GM19467 (cell line): ENCODE measurements around the gene ARPC5.
"Not testable (repeated sequence)": the region's sequence is repeated elsewhere in the genome, so short reads cannot be mapped to it uniquely, and the experiment has no call there.

Source experiments
- ATAC-seq: cut with Tn5 transposase; IDR thresholded peaks from one replicate; pipeline ENCODE4 v1.9.1; 2021; ENCODE audit warnings: mild to moderate bottlenecking, moderate library complexity; ENCODE audit not compliant: unreplicated experiment

Gene ARPC5

GRCh38 chr1:183612975-183613374, 22.6 kb downstream of the ARPC5 start:
- ATAC-seq, result not testable (repeated sequence)

DNA sequence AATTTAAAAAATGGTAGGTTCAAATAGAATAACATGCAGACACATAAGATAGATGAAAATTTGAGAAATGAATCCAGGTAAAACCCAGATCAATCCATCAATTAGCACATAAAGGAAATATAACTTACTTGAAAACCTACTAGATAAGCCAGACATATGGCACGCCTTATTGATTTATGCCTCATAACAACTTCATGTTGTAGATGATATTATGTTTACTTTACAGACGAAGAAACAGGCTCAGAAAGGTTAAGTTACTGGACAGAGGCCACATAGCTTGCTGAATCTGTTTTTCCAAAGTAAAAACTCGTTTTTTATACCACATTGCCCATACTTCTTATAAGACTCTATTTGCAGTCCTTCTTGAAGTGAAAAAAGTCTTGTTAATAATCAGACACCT, 23.2 kb downstream of the ARPC5 start:
- ATAC-seq, result no peak

GRCh38 chr1:183611021-183611420, 24.6 kb downstream of the ARPC5 start:
- ATAC-seq, result no peak

- no peak for ATAC-seq
Measured at GRCh38 chr1:183609759-183610452, 25.7 kb downstream of the ARPC5 start.

- ATAC-seq, result no peak
Measured at GRCh38 chr1:183609313-183609712, 26.3 kb downstream of the ARPC5 start.

- ATAC-seq, result peak; percentile 43
Measured at GRCh38 chr1:183607322-183607980, 28.1 kb downstream of the ARPC5 start.

DNA sequence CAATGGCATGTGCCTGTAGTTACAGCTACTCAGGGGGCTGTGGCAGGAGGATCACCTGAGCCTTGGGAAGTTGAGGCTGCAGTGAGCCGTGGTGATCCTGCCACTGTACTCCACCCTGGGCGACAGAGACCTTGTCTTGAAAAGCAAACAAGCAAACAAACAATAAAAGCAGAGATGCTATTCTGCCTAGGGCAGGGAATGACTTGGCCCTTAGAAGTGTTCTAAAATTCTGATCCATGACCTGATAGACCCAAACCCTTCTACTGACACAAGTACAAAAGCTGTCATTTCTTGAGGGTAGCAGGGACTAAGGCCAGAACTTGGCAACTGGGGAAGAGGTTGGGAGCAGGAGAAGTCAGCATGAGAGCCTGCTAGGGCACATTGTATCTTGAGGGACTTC, 29.7 kb downstream of the ARPC5 start:
- ATAC-seq, result no peak

- ATAC-seq, result no peak
Measured at GRCh38 chr1:183604815-183605214, 30.8 kb downstream of the ARPC5 start.

- ATAC-seq, result no peak
Measured at GRCh38 chr1:183604038-183604808, 31.4 kb downstream of the ARPC5 start.

DNA sequence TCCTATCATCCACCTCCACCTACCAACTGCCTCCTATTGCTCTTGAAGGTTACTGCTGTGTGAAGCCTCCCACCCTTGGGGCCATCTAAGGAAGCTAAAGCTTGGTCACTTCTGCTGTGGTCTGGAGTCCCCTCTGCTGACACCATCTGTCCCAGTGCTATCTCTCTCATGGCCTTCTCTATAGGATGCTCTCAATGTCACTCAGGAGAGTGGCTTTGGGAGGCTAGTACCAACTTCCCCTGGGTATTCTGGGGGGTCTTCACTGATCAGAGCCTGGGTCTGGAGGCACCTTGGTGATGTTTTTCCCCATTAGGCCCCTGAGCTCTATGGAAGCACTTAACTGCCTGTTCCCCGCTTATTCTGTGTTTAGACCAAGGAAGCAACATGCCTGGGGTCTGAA, 33.1 kb downstream of the ARPC5 start:
- ATAC-seq, result no peak

- ATAC-seq, result no peak
Measured at GRCh38 chr1:183600634-183601033, 34.9 kb downstream of the ARPC5 start.

DNA sequence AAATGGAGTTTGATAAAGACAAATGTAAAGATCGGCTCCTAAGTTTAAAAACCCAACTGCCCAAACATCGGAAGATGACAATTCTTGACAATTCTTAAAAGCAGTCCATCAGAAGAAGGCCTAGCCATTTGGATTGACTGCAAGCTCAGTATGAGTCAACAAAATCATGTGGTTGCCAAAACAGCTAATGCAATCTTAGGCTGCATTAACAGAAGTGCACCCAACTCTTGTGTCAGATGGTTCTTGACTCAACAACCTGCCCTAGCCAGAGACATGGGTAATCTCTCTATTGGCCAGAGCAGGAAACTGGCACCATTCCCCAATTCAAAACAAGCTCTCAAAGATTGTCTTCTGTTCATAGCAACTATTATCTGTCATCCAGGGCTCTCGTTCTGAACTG, 35.4 kb downstream of the ARPC5 start:
- ATAC-seq, result no peak

DNA sequence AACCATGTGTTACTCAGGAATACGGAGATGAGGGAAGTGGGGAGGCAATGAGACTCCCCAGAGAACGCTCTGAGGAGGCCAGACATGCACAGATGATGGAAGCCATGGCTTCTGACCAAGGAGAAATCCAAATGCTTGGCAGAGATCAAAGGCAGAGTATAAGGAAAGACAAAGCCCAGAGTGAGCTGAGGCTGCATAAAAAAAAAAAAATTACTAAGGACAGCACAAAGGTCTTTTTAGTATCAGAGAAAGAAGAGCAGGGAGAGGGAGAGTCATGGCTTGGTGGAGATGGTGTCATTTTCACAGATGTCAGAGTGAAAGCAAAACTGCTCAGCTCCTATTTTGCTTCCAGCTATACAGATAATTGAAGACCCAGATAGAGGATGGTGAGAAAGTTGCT, 37.2 kb downstream of the ARPC5 start:
- peak; percentile 52 for ATAC-seq

GRCh38 chr1:183597656-183598347, 37.8 kb downstream of the ARPC5 start:
- ATAC-seq, result no peak

- ATAC-seq, result no peak
Measured at GRCh38 chr1:183596500-183596899, 39.1 kb downstream of the ARPC5 start.

- ATAC-seq, result no peak
Measured at GRCh38 chr1:183595537-183595936, 40.0 kb downstream of the ARPC5 start.

DNA sequence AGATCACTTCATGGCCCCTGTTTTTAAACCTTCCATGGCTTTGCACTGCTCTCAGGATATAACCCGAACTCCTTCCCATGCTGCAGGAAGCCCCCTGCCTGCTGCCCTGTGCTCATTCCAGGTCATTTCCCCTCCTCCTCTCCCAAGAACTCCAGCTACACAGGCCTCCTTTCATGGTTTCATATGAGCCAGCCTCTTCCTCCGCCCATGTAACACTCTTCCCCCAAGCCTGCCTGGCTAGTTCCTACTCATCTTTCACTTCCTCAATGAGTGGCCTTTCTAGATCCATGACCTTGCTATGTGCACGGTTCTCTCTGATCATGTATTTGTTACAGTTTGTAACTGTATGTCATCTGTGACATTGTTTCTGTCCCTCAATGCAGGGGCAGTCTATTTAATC, 42.2 kb downstream of the ARPC5 start:
- ATAC-seq, result peak; percentile 43

DNA sequence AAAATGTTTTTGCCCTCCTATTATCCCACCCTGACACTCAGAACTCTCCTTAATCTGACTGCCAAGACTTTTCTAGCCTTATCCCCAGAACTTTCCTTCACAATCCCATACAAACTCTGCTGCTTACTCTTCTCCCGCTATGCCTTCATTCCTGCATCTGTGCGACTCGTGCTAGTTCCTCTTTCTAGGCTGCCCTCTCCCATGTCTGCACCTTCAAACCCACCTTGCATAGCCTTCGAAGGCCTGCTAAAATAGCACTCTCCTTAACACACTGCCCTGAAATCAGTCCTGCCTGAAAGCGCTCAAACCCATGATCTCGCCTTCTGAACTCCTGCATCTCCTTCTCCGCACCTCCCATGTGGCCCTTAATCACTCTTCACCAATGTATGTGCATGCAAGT, 42.9 kb downstream of the ARPC5 start:
- no peak for ATAC-seq

- ATAC-seq, result peak; percentile 63
Measured at GRCh38 chr1:183590244-183591191, 45.1 kb downstream of the ARPC5 start, which contains the start of gene NCF2. Gene NCF2 (minus strand): TSS chr1:183590459. CDS start chr1:183590329, 130 bp downstream.

GRCh38 chr1:183589874-183590243, 45.7 kb downstream of the ARPC5 start:
- ATAC-seq, result peak; percentile 11
